SK-N-MC (cell line): ENCODE measurements around the gene ATP8B3.

Experiments
- DNase-seq: peaks from one replicate; pipeline ENCODE4 v3.0.0-alpha.2; 2011; ENCODE audit warnings: low read depth, low spot score
- H3K27ac ChIP-seq: fragments of 200-600 bp; sonication (generic); 2 replicates; pipeline ENCODE4 v1.5.1; 2016; ENCODE audit warnings: mixed run types
- H3K36me3 ChIP-seq: fragments of 200-600 bp; sonication (generic); 2 replicates; pipeline ENCODE4 v1.6.1; 2017; ENCODE audit warnings: antibody characterized with exemption, low read length, mixed read lengths; ENCODE audit not compliant: insufficient read depth
- H3K4me3 ChIP-seq: fragments of 200-600 bp; sonication (generic); 2 replicates; pipeline ENCODE4 v1.5.1; 2016
- H3K9ac ChIP-seq: fragments of 200-600 bp; sonication (generic); 2 replicates; pipeline ENCODE4 v1.8.0; 2017; ENCODE audit warnings: mixed run types, mixed read lengths; ENCODE audit not compliant: insufficient read length
- H3K9me3 ChIP-seq: fragments of 200-600 bp; sonication (generic); 2 replicates; pipeline ENCODE4 v1.6.1; 2017; ENCODE audit warnings: low read depth, mild to moderate bottlenecking, antibody characterized with exemption, low read length, moderate library complexity, mixed read lengths
- EZH2 ChIP-seq: fragments of 200-600 bp; sonication (generic); IDR thresholded peaks from one replicate; pipeline ENCODE4 v1.6.1; 2017; ENCODE audit warnings: antibody characterized with exemption
- FOXP2 ChIP-seq: optimal IDR thresholded peaks from 2 replicates; pipeline ENCODE3; 2011; ENCODE audit warnings: mild to moderate bottlenecking, moderate library complexity; ENCODE audit not compliant: insufficient read depth; ENCODE audit errors: extremely low read length, control extremely low read depth
- POLR2AphosphoS5 ChIP-seq: IDR thresholded peaks from 2 replicates; pipeline ENCODE4 v1.6.1; 2012; ENCODE audit warnings: mild to moderate bottlenecking, low read depth, low read length, borderline replicate concordance

Gene ATP8B3

DNA sequence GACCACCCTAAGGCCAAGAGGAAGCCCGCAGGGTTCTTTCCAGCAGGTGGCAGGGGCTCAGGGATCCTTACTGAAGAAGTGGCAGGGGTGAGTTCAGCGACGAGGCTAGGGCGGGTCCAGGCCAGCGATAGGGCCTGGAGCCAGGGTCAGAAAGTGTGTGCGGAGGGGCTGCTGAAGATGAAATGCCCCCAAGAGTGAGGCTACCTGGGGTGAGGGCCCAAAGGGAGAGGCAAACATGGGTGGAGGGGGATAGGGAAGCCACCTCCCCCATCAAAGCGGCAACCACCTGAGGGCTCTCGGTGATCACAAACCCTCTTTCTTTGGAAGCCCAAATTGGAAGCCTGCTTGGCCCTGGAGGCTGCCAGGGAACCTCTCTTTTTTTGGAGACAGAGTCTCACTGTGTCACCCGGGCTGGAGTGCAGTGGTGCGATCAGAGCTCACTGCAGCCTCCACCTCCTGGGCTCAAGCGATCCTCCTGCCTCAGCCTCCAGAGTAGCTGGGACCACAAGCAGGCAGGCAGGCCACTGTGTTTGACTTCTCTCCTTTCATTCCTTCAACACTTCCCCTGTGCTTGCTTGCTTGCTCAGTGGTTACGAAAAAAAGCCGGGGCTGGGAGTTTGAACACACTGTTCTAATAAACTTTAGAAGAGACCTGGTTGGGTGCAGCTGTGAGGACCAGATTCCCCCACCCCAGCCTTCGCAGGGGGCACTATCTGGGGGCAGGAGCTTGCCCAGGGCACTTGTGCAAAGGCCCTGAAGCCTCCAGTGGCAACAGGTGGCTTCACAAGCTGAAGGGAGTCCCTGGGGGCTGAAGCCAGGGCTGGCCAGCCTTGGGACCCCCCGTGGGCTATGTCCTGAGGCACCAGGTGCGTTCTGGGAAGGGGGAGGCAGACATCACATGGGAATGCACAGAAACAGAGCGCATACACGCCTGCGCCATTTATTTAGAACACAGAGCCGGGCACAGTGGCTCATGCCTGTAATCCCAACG is 1.4 kb upstream of the ATP8B3 start:
- Histone ChIP-seq H3K27ac (no peak overlapping the region), H3K9ac (peak overlapping the region; percentile 38), H3K36me3 (peaks cover 18% of the 10 kb centered on the region; the same call in 1 of the 2 replicates), H3K9me3 (no peaks in the 10 kb centered on the region), H3K4me3 (peak overlapping the region; percentile 77)
- TF ChIP-seq EZH2 (no peak), POLR2AphosphoS5 (no peak), FOXP2 (no peak)
- DNase-seq, result no peak

- Histone ChIP-seq H3K27ac (no peak overlapping the region), H3K9ac (peak overlapping the region; percentile 38)
- TF ChIP-seq FOXP2, result no peak
- TF ChIP-seq POLR2AphosphoS5, result no peak
- no peak for TF ChIP-seq EZH2
Observed at GRCh38 chr19:1812426-1813191, 533 bp upstream of the ATP8B3 start.

GRCh38 chr19:1811472-1811894 is 593 bp downstream of the ATP8B3 start:
- Histone ChIP-seq H3K9ac (no peak overlapping the region), H3K27ac (no peak overlapping the region), H3K9me3 (no peaks in the 10 kb centered on the region), H3K36me3 (peaks cover 4% of the 10 kb centered on the region; the same call in 1 of the 2 replicates), H3K4me3 (peak overlapping the region; percentile 77)
- DNase-seq, result no peak
- TF ChIP-seq FOXP2 (no peak), EZH2 (no peak), POLR2AphosphoS5 (no peak)

More at GRCh38 chr19:1812426-1813191, 533 bp upstream of the ATP8B3 start:
- Histone ChIP-seq H3K9me3 (no peaks in the 10 kb centered on the region), H3K4me3 (peak overlapping the region; percentile 77), H3K36me3 (peaks cover 10% of the 10 kb centered on the region; the same call in 1 of the 2 replicates)
- no peak for DNase-seq

DNA sequence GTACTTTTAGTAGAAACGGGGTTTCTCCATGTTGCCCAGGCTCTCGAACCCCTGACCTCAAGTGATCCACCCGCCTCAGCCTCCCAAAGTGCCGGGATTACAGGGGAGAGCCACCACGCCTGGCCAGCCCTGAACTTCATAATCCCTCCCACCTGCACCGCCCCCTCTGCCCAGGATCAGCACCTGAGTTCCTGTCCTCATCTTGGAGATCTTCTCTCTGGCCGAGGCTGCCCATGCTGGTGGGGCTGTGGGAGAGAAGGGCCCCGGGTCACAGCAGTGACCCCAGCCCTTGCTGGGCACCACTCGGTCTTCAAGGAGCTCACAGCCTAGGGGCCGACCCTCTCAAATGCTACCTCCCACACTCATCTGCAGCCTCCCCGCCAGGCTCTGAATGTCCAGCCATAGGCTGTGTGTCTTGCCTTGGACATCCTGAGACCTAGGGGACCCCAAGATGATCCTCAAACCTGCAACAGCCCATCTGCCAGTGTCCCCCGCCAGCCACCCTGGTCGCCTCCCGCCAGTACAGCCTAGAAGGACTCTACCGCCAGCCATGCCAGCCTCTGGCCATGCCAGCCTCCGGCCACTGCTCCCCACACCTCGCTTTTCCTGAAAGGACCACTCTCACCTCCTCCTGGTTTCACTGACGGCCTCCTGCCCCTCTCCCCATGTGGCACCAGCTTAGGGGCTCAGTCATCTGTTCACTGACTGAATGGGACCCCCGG is 1.5 kb downstream of the ATP8B3 start:
- no peak overlapping the region for H3K4me3 ChIP-seq
- no peak overlapping the region for H3K27ac ChIP-seq
- no peak overlapping the region for H3K9ac ChIP-seq

GRCh38 chr19:1809678-1810077 is 2.4 kb downstream of the ATP8B3 start:
- Histone ChIP-seq H3K27ac (no peak overlapping the region), H3K4me3 (no peak overlapping the region), H3K36me3 (no peaks in the 10 kb centered on the region), H3K9me3 (no peaks in the 10 kb centered on the region), H3K9ac (no peak overlapping the region)
- no peak for DNase-seq
- TF ChIP-seq POLR2AphosphoS5 (no peak), EZH2 (no peak), FOXP2 (no peak)

More for the DNA sequence above, 1.5 kb downstream of the ATP8B3 start:
- H3K36me3 ChIP-seq, result no peaks in the 10 kb centered on the region
- TF ChIP-seq POLR2AphosphoS5 (no peak), EZH2 (no peak), FOXP2 (no peak)
- no peaks in the 10 kb centered on the region for H3K9me3 ChIP-seq
- DNase-seq, result no peak

DNA sequence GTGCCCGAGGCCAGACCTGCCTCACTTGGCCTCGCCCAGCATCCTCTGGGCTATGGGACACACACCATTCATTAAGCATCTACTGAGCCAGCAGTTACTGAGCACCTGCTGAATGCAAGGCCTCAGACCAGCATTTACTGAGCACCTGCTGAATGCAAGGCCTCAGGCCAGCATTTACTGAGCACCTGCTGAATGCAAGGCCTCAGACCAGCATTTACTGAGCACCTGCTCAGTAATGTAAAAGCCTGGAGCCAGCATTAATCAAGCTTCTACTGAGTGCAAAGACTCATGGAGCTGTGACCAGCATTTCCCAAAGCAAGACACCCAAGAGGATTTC is 3.7 kb downstream of the ATP8B3 start:
- DNase-seq, result no peak
- Histone ChIP-seq H3K9ac (no peak overlapping the region), H3K36me3 (no peaks in the 10 kb centered on the region), H3K9me3 (no peaks in the 10 kb centered on the region), H3K4me3 (no peak overlapping the region), H3K27ac (no peak overlapping the region)
- no peak for TF ChIP-seq EZH2

GRCh38 chr19:1807695-1808394 is 4.2 kb downstream of the ATP8B3 start:
- Histone ChIP-seq H3K9ac (no peak overlapping the region), H3K9me3 (no peaks in the 10 kb centered on the region), H3K27ac (no peak overlapping the region), H3K4me3 (no peak overlapping the region), H3K36me3 (no peaks in the 10 kb centered on the region)
- DNase-seq, result no peak
- TF ChIP-seq EZH2 (no peak), FOXP2 (no peak), POLR2AphosphoS5 (no peak)
